Mesenchymal stem cell (in vitro differentiated cells and primary cell): ENCODE results near the gene BRD4.

Experiments used
- DNase-seq: peaks from one replicate; pipeline ENCODE4 v3.0.0-alpha.2; 2013
- H2AFZ ChIP-seq: one replicate; pipeline ENCODE4 v1.6.1; 2013; ENCODE audit warnings: low read depth, mild to moderate bottlenecking, control low read depth, inconsistent platforms, low read length, moderate library complexity
- H2AK5ac ChIP-seq: 2 replicates; pipeline ENCODE4 v1.6.1; 2013; ENCODE audit warnings: low read length, moderate library complexity, mild to moderate bottlenecking, inconsistent platforms; ENCODE audit not compliant: severe bottlenecking
- H2BK120ac ChIP-seq: one replicate; pipeline ENCODE4 v1.6.1; 2013; ENCODE audit warnings: low read depth, mild to moderate bottlenecking, inconsistent platforms, low read length, moderate library complexity
- H2BK12ac ChIP-seq, 2 experiments: one replicate each; pipeline ENCODE4 v1.6.1; 2013; ENCODE audit warnings: inconsistent platforms in 2 of 2, low read length in 2 of 2, mild to moderate bottlenecking in 2 of 2, moderate library complexity in 2 of 2, control low read depth in 1 of 2
- H2BK15ac ChIP-seq: one replicate; pipeline ENCODE4 v1.6.1; 2013; ENCODE audit warnings: mild to moderate bottlenecking, low read depth, inconsistent platforms; ENCODE audit not compliant: poor library complexity, severe bottlenecking
- H2BK5ac ChIP-seq: 2 replicates; pipeline ENCODE4 v1.6.1; 2013; ENCODE audit warnings: low read depth, mild to moderate bottlenecking, low read length, control low read depth, inconsistent platforms; ENCODE audit not compliant: poor library complexity, severe bottlenecking
- H3K14ac ChIP-seq, 2 experiments: one replicate each; pipeline ENCODE4 v1.6.1; 2013; ENCODE audit warnings: inconsistent platforms in 2 of 2, low read length in 2 of 2, control low read depth in 1 of 2, mild to moderate bottlenecking in 1 of 2, moderate library complexity in 1 of 2
- H3K18ac ChIP-seq, 2 experiments: one replicate each; pipeline ENCODE4 v1.6.1; 2013; ENCODE audit warnings: inconsistent platforms in 2 of 2, low read length in 2 of 2, control low read depth in 1 of 2, low read depth in 1 of 2, mild to moderate bottlenecking in 1 of 2
- H3K23ac ChIP-seq, 2 experiments: one replicate each; pipeline ENCODE4 v1.6.1; 2013; ENCODE audit warnings: inconsistent platforms in 2 of 2, low read length in 2 of 2, mild to moderate bottlenecking in 2 of 2, moderate library complexity in 2 of 2, control low read depth in 1 of 2
- H3K27ac ChIP-seq: 2 replicates; pipeline ENCODE4 v1.5.1; 2013; ENCODE audit warnings: mild to moderate bottlenecking, moderate library complexity, low read length, control low read depth, inconsistent platforms; ENCODE audit not compliant: poor library complexity, severe bottlenecking
- H3K27me3 ChIP-seq, 2 experiments: 2 replicates each; pipeline versions ENCODE4 v1.6.1 to v1.7.0; 2013; ENCODE audit warnings: low read length in 2 of 2, mild to moderate bottlenecking in 2 of 2, moderate library complexity in 2 of 2, control low read depth in 1 of 2, inconsistent platforms in 1 of 2; ENCODE audit not compliant: control insufficient read depth in 1 of 2, insufficient read depth in 1 of 2
- H3K36me3 ChIP-seq, 2 experiments: 2 replicates each; pipeline versions ENCODE4 v1.6.1 to v1.7.0; 2013; ENCODE audit warnings: low read length in 2 of 2, control low read depth in 1 of 2, inconsistent platforms in 1 of 2, low read depth in 1 of 2, mild to moderate bottlenecking in 1 of 2; ENCODE audit not compliant: insufficient read depth in 2 of 2, control insufficient read depth in 1 of 2
- H3K4ac ChIP-seq, 2 experiments: one replicate each; pipeline ENCODE4 v1.6.1; 2013; ENCODE audit warnings: inconsistent platforms in 2 of 2, low read length in 2 of 2, mild to moderate bottlenecking in 2 of 2, moderate library complexity in 2 of 2, control low read depth in 1 of 2, low read depth in 1 of 2
- H3K4me1 ChIP-seq: 2 replicates; pipeline ENCODE4 v1.6.1; 2013; ENCODE audit warnings: low read depth, low read length, control low read depth; ENCODE audit not compliant: control insufficient read depth, insufficient read depth
- H3K4me2 ChIP-seq: 2 replicates; pipeline ENCODE4 v1.6.1; 2013; ENCODE audit warnings: low read length, mild to moderate bottlenecking, inconsistent platforms; ENCODE audit not compliant: poor library complexity, severe bottlenecking
- H3K4me3 ChIP-seq, 2 experiments: 2 replicates each; pipeline versions ENCODE4 v1.5.1 to v1.7.0; 2013; ENCODE audit warnings: low read length in 2 of 2, mild to moderate bottlenecking in 2 of 2, control low read depth in 1 of 2, low read depth in 1 of 2; ENCODE audit not compliant: insufficient read depth in 1 of 2
- H3K79me1 ChIP-seq: replicated peaks from 2 replicates; pipeline ENCODE4 v1.6.1; 2013; ENCODE audit warnings: mild to moderate bottlenecking, control low read depth, low read length, inconsistent platforms; ENCODE audit not compliant: poor library complexity, severe bottlenecking
- H3K9ac ChIP-seq: 2 replicates; pipeline ENCODE4 v1.7.0; 2013; ENCODE audit warnings: mild to moderate bottlenecking, low read length, moderate library complexity
- H3K9me3 ChIP-seq: 2 replicates; pipeline ENCODE4 v1.7.0; 2013; ENCODE audit warnings: mild to moderate bottlenecking, low read length; ENCODE audit not compliant: control insufficient read depth
- H4K8ac ChIP-seq: one replicate; pipeline ENCODE4 v1.6.1; 2013; ENCODE audit warnings: inconsistent platforms, mild to moderate bottlenecking, low read length, moderate library complexity
- H4K91ac ChIP-seq: one replicate; pipeline ENCODE4 v1.6.1; 2013; ENCODE audit warnings: mild to moderate bottlenecking, low read length, inconsistent platforms
- WGBS: methylation state at CpG from one replicate; pipeline ENCODE4 v1.1.7; 2013; ENCODE audit warnings: mixed read lengths; 5-methylcytosine and 5-hydroxymethylcytosine counted together

The BRD4 gene

GRCh38 chr19:15374105-15374651, 41.8 kb upstream of the BRD4 start:
- Histone ChIP-seq H3K23ac (no peak overlapping the region), H3K4me1 (peaks cover 26% of the 10 kb centered on the region), H3K18ac (no peak overlapping the region), H3K14ac (no peak overlapping the region), H3K4me2 (no peak overlapping the region), H2AK5ac (no peak overlapping the region), H3K4ac (no peak overlapping the region), H3K9me3 (no peaks in the 10 kb centered on the region), H3K9ac (peak overlapping the region; percentile 46), H2BK5ac (no peak overlapping the region), H2AFZ (no peak overlapping the region), H4K91ac (no peak overlapping the region), H3K79me1 (peaks cover 29% of the 10 kb centered on the region), H3K36me3 (peaks cover 47 to 54% of the 10 kb centered on the region in 2 experiments), H3K27me3 (no peaks in the 10 kb centered on the region), H3K4me3 (peak overlapping the region in 1 of 2 experiments; percentile 64), H4K8ac (no peak overlapping the region), H3K27ac (no peak overlapping the region), H2BK120ac (no peak overlapping the region), H2BK15ac (no peak overlapping the region), H2BK12ac (no peak overlapping the region)
- DNase-seq: no peak
- WGBS: 90% methylated on average over 21 of the region's 21 CpGs

GRCh38 chr19:15373644-15374043, 41.3 kb upstream of the BRD4 start:
- H3K4me3 ChIP-seq: no peak overlapping the region
- H3K4me2 ChIP-seq: no peak overlapping the region
- no peak overlapping the region for H4K8ac ChIP-seq
- no peak overlapping the region for H3K18ac ChIP-seq
- H2BK120ac ChIP-seq: no peak overlapping the region
- H2AFZ ChIP-seq: no peak overlapping the region
- no peak overlapping the region for H2AK5ac ChIP-seq
- no peak overlapping the region for H3K9ac ChIP-seq
- H3K36me3 ChIP-seq: peaks cover 53 to 60% of the 10 kb centered on the region in 2 experiments
- no peak overlapping the region for H3K23ac ChIP-seq
- H2BK12ac ChIP-seq: no peak overlapping the region
- 95% methylated on average over 22 of the region's 22 CpGs for WGBS
- H3K27me3 ChIP-seq: no peaks in the 10 kb centered on the region
- peaks cover 26% of the 10 kb centered on the region for H3K4me1 ChIP-seq
- no peak overlapping the region for H4K91ac ChIP-seq
- DNase-seq: no peak
- H3K79me1 ChIP-seq: peaks cover 34% of the 10 kb centered on the region
- H2BK5ac ChIP-seq: no peak overlapping the region
- H3K14ac ChIP-seq: no peak overlapping the region
- H3K4ac ChIP-seq: no peak overlapping the region
- H3K27ac ChIP-seq: no peak overlapping the region
- H2BK15ac ChIP-seq: no peak overlapping the region
- no peaks in the 10 kb centered on the region for H3K9me3 ChIP-seq

GRCh38 chr19:15372891-15373301, 40.6 kb upstream of the BRD4 start:
- Histone ChIP-seq H3K14ac (no peak overlapping the region), H3K4ac (no peak overlapping the region), H3K27me3 (no peaks in the 10 kb centered on the region), H4K91ac (no peak overlapping the region), H4K8ac (peak overlapping the region; percentile 16), H3K4me1 (peaks cover 25% of the 10 kb centered on the region), H3K9me3 (no peaks in the 10 kb centered on the region), H2BK15ac (no peak overlapping the region), H3K9ac (no peak overlapping the region), H2AK5ac (no peak overlapping the region), H3K4me3 (no peak overlapping the region), H3K23ac (no peak overlapping the region), H3K4me2 (no peak overlapping the region), H2BK120ac (no peak overlapping the region), H3K79me1 (peaks cover 39% of the 10 kb centered on the region), H3K36me3 (peaks cover 60 to 67% of the 10 kb centered on the region in 2 experiments), H2BK12ac (no peak overlapping the region), H3K27ac (no peak overlapping the region), H2BK5ac (no peak overlapping the region), H3K18ac (no peak overlapping the region), H2AFZ (no peak overlapping the region)
- WGBS: 97% methylated on average over 30 of the region's 30 CpGs
- no peak for DNase-seq

- no peaks in the 10 kb centered on the region for H3K27me3 ChIP-seq
- H3K9ac ChIP-seq: no peak overlapping the region
- H3K4me3 ChIP-seq: no peak overlapping the region
- H3K23ac ChIP-seq: no peak overlapping the region
- H2BK5ac ChIP-seq: no peak overlapping the region
- peak; percentile 15 for DNase-seq
- peaks cover 20% of the 10 kb centered on the region for H3K4me1 ChIP-seq
- no peaks in the 10 kb centered on the region for H3K9me3 ChIP-seq
- H4K8ac ChIP-seq: no peak overlapping the region
- H2BK12ac ChIP-seq: no peak overlapping the region
- H3K18ac ChIP-seq: no peak overlapping the region
- no peak overlapping the region for H4K91ac ChIP-seq
- WGBS: 96% methylated on average over 14 of the region's 14 CpGs
- no peak overlapping the region for H3K27ac ChIP-seq
- no peak overlapping the region for H2AK5ac ChIP-seq
- peaks cover 64 to 72% of the 10 kb centered on the region in 2 experiments for H3K36me3 ChIP-seq
- H3K79me1 ChIP-seq: peaks cover 39% of the 10 kb centered on the region
- H2AFZ ChIP-seq: no peak overlapping the region
- H2BK15ac ChIP-seq: no peak overlapping the region
- no peak overlapping the region for H3K4me2 ChIP-seq
- no peak overlapping the region for H3K4ac ChIP-seq
- no peak overlapping the region for H2BK120ac ChIP-seq
- H3K14ac ChIP-seq: no peak overlapping the region
Measured at GRCh38 chr19:15372470-15372869, 40.1 kb upstream of the BRD4 start.
